Endothelial cell of umbilical vein (primary cell): ENCODE measurements around the gene RTN4IP1. TPM values are rescaled to one million over a fixed set of nuclear protein-coding genes. Genes with fewer than 3 reads are reported as not detected.

ENCODE experiments used
- BruUV-seq: library from RNA; stranded (reverse); fragments of 400-500 nt; replicated peaks from 2 replicates; lab custom pipeline; 2021; lab: Mats Ljungman, UMichigan
- CTCF ChIA-PET: fragments of 300-600, 350-600 bp; sonication (Branson Sonifier 250); formaldehyde crosslinking; loops from one replicate; lab custom pipeline; 2021; ENCODE audit warnings: antibody characterized with exemption, inconsistent platforms; lab: Charles Lee
- POLR2A ChIA-PET: fragments of 300-600, 350-600 bp; sonication (Branson Sonifier 250); formaldehyde crosslinking; loops from one replicate; lab custom pipeline; 2021; ENCODE audit warnings: antibody characterized with exemption, inconsistent platforms; lab: Charles Lee
- DNase-seq: peaks from one replicate; pipeline ENCODE4 v3.0.0-alpha.2; 2011; ENCODE audit warnings: low read depth, low spot score
- FAIRE-seq: peaks from 2 replicates; lab custom pipeline; 2011; peaks lifted over from hg19 to GRCh38; lab: Jason Lieb, UNC
- H2AFZ ChIP-seq: 2 replicates; pipeline ENCODE4 v1.6.0; 2012; ENCODE audit warnings: low read depth, low read length, control low read depth, inconsistent platforms
- H3K27ac ChIP-seq: 2 replicates; pipeline ENCODE4 v1.5.1; 2011; ENCODE audit warnings: low read depth, mild to moderate bottlenecking, control low read depth, low read length, moderate library complexity; ENCODE audit not compliant: insufficient read depth
- H3K27me3 ChIP-seq, 2 experiments: 2 replicates each; pipeline versions ENCODE4 v1.6.0 to v1.6.1; 2011; ENCODE audit warnings: low read length in 2 of 2, mixed read lengths in 1 of 2; ENCODE audit not compliant: control insufficient read depth in 2 of 2, insufficient read depth in 2 of 2
- H3K36me3 ChIP-seq, 2 experiments: 2 replicates in 1 of 2; 3 replicates in 1 of 2; pipeline ENCODE4 v1.5.1; 2011; ENCODE audit warnings: low read length in 2 of 2, mild to moderate bottlenecking in 1 of 2, moderate library complexity in 1 of 2; ENCODE audit not compliant: control insufficient read depth in 2 of 2, insufficient read depth in 2 of 2; ENCODE audit errors: extremely low read depth in 1 of 2
- H3K4me1 ChIP-seq: 3 replicates; pipeline ENCODE4 v1.5.1; 2011; ENCODE audit warnings: mild to moderate bottlenecking, low read length; ENCODE audit not compliant: control insufficient read depth, insufficient read depth; ENCODE audit errors: extremely low read depth
- H3K4me2 ChIP-seq: 2 replicates; pipeline ENCODE4 v1.6.1; 2011; ENCODE audit warnings: low read length, control low read depth, mixed read lengths; ENCODE audit not compliant: insufficient read depth
- H3K4me3 ChIP-seq, 3 experiments: fragments of 200-600 bp in 1 of 3; sonication (generic), shearing (Covaris generic) in 1 of 3; replicated peaks in 1 of 3; 2 replicates each; pipeline ENCODE4 v1.5.1; 2011 to 2016; ENCODE audit warnings: control low read depth in 3 of 3, low read length in 3 of 3, mild to moderate bottlenecking in 2 of 3, inconsistent platforms in 1 of 3, low read depth in 1 of 3, moderate library complexity in 1 of 3; ENCODE audit not compliant: insufficient read depth in 1 of 3
- H3K79me2 ChIP-seq: 2 replicates; pipeline ENCODE4 v1.6.0; 2012; ENCODE audit warnings: low read length, inconsistent platforms; ENCODE audit not compliant: control insufficient read depth, insufficient read depth
- H3K9ac ChIP-seq: replicated peaks from 2 replicates; pipeline ENCODE3; 2011; ENCODE audit warnings: low read length, control low read depth; ENCODE audit not compliant: insufficient read depth; ENCODE audit errors: extremely low read depth
- H3K9me1 ChIP-seq: replicated peaks from 3 replicates; pipeline ENCODE4 v1.6.0; 2011; ENCODE audit warnings: mild to moderate bottlenecking, low read length; ENCODE audit not compliant: control insufficient read depth, insufficient read depth; ENCODE audit errors: extremely low read depth
- H3K9me3 ChIP-seq: replicated peaks from 2 replicates; pipeline ENCODE4 v1.5.1; 2012; ENCODE audit warnings: low read length, inconsistent platforms; ENCODE audit not compliant: control insufficient read depth, insufficient read depth
- H4K20me1 ChIP-seq: replicated peaks from 2 replicates; pipeline ENCODE3; 2011; ENCODE audit warnings: mild to moderate bottlenecking, low read length; ENCODE audit not compliant: control insufficient read depth, insufficient read depth; ENCODE audit errors: extremely low read depth
- EZH2 ChIP-seq: IDR thresholded peaks from 2 replicates; pipeline ENCODE4 v1.6.1; 2012; ENCODE audit warnings: borderline replicate concordance, low read depth, mild to moderate bottlenecking, moderate library complexity, low read length, inconsistent platforms; ENCODE audit not compliant: severe bottlenecking
- FOS ChIP-seq: IDR thresholded peaks from 2 replicates; pipeline ENCODE4 v1.6.1; 2011; ENCODE audit warnings: mild to moderate bottlenecking, low read length, moderate library complexity, borderline replicate concordance; ENCODE audit not compliant: insufficient read depth
- GATA2 ChIP-seq: IDR thresholded peaks from 2 replicates; pipeline ENCODE4 v1.7.0; 2011; ENCODE audit warnings: low read depth, mild to moderate bottlenecking, moderate library complexity, mixed read lengths, low read length; ENCODE audit not compliant: insufficient read length, insufficient read depth
- JUN ChIP-seq: IDR thresholded peaks from 2 replicates; pipeline ENCODE4 v1.6.1; 2011; ENCODE audit warnings: borderline replicate concordance, low read depth; ENCODE audit not compliant: insufficient read length, insufficient read depth
- MYC ChIP-seq: IDR thresholded peaks from one replicate; pipeline ENCODE4 v1.6.1; 2011; ENCODE audit warnings: mild to moderate bottlenecking, low read depth, low read length
- POLR2A ChIP-seq: IDR thresholded peaks from 2 replicates; pipeline ENCODE4 v1.6.1; 2012; ENCODE audit warnings: low read depth, mild to moderate bottlenecking, control low read depth, low read length
- POLR2AphosphoS5 ChIP-seq: IDR thresholded peaks from 2 replicates; pipeline ENCODE4 v1.6.1; 2012; ENCODE audit warnings: low read depth, mild to moderate bottlenecking, control low read depth, low read length, moderate library complexity; ENCODE audit not compliant: insufficient read depth
- dilution Hi-C: fragments of 300-500 bp; cut with MboI; formaldehyde crosslinking; loops from one replicate; pipeline ENCODE4 v1.15.0; 2019; ENCODE audit warnings: low sequenced_read_pairs; ENCODE audit not compliant: extremely low pct_ligation_motif_present
- intact Hi-C: fragments of 100-400 bp; cut with micrococcal nuclease; formaldehyde crosslinking; loops from one replicate; pipeline ENCODE4 v1.10.0; 2022
- polyA plus RNA-seq, 4 experiments: library from polyadenylated mRNA; depleted of rRNA in 3 of 4; stranded (reverse) in 3 of 4; unstranded in 1 of 4; fragments of >200 nt; gene quantifications; 2 replicates each; pipeline versions ENCODE4 v1.2.1 to v1.2.3, GENCODE V29; 2011 to 2012; ENCODE audit warnings: missing spikeins in 1 of 4
- total RNA-seq: library from RNA; stranded (reverse); gene quantifications from 2 replicates; pipeline ENCODE4 v1.2.3, GENCODE V29; 2021
- TF ChIP-seq, protein P1 (sequence below), 2 donors: IDR thresholded peaks; 1 replicate in 1 of 2; 2 replicates in 1 of 2; pipeline ENCODE4 v1.5.1; 2011; ENCODE audit warnings: low read length in 2 of 2, mild to moderate bottlenecking in 2 of 2, moderate library complexity in 2 of 2, control low read depth in 1 of 2, inconsistent platforms in 1 of 2, low read depth in 1 of 2; ENCODE audit not compliant: insufficient read depth in 1 of 2; ENCODE audit errors: extremely low read depth in 1 of 2
- TF ChIP-seq, protein P2 (sequence below): IDR thresholded peaks from 2 replicates; pipeline ENCODE4 v1.6.1; 2011; ENCODE audit not compliant: insufficient read depth, insufficient read length

RTN4IP1 gene
- total and polyA plus RNA-seq, 2 donors (not counting 3 experiments of a cell fraction or from before 2014, with no cell fraction given): 3.9 to 5.4 TPM

GRCh38 chr6:106546261-106546690 lies 83.0 kb downstream of the RTN4IP1 start:
- no peaks in the 10 kb centered on the region for H3K27me3 ChIP-seq
- ChIA-PET POLR2A (interaction anchor here (0.6 kb wide), 1 partner anchor 25 kb away, joined by 3 read pairs; no protein-coding TSS in a partner anchor), CTCF (interaction anchor here (0.6 to 2.7 kb wide), 8 partner anchors 9 to 36 kb away, joined by 3 to 24 read pairs (median 4); no protein-coding TSS in a partner anchor)
- peak overlapping the region; percentile 23 for H2AFZ ChIP-seq
- peak overlapping the region; percentile 99 for H3K27ac ChIP-seq
- no peaks in the 10 kb centered on the region for H3K9me3 ChIP-seq
- H3K4me2 ChIP-seq: peak overlapping the region; percentile 65
- H4K20me1 ChIP-seq: no peaks in the 10 kb centered on the region
- no peaks in the 10 kb centered on the region for H3K79me2 ChIP-seq
- DNase-seq (no peak), FAIRE-seq (no peak)
- no peaks in the 10 kb centered on the region for H3K9me1 ChIP-seq
- intact Hi-C loops: loop anchor here (1.0 to 2.0 kb wide), 2 partner anchors 16 to 221 kb away; partner anchors contain the start of gene ATG5
- dilution Hi-C loops: no loop called here
- peak overlapping the region; percentile 20 for H3K9ac ChIP-seq
- TF ChIP-seq, protein P1, sequence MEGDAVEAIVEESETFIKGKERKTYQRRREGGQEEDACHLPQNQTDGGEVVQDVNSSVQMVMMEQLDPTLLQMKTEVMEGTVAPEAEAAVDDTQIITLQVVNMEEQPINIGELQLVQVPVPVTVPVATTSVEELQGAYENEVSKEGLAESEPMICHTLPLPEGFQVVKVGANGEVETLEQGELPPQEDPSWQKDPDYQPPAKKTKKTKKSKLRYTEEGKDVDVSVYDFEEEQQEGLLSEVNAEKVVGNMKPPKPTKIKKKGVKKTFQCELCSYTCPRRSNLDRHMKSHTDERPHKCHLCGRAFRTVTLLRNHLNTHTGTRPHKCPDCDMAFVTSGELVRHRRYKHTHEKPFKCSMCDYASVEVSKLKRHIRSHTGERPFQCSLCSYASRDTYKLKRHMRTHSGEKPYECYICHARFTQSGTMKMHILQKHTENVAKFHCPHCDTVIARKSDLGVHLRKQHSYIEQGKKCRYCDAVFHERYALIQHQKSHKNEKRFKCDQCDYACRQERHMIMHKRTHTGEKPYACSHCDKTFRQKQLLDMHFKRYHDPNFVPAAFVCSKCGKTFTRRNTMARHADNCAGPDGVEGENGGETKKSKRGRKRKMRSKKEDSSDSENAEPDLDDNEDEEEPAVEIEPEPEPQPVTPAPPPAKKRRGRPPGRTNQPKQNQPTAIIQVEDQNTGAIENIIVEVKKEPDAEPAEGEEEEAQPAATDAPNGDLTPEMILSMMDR (IDR thresholded peaks at IDR 0.05; ENCODE audit: extremely low read depth in 1 of 2, insufficient read depth in 1 of 2, low read depth in 1 of 2, low read length in 2 of 2): no peak
- peak; percentile 33 for TF ChIP-seq POLR2A
- peak overlapping the region in 1 of 3 experiments; percentile 10 for H3K4me3 ChIP-seq
- BruUV-seq: no TSS peak
- peaks cover 29% of the 10 kb centered on the region for H3K4me1 ChIP-seq
- no peaks in the 10 kb centered on the region for H3K36me3 ChIP-seq

DNA sequence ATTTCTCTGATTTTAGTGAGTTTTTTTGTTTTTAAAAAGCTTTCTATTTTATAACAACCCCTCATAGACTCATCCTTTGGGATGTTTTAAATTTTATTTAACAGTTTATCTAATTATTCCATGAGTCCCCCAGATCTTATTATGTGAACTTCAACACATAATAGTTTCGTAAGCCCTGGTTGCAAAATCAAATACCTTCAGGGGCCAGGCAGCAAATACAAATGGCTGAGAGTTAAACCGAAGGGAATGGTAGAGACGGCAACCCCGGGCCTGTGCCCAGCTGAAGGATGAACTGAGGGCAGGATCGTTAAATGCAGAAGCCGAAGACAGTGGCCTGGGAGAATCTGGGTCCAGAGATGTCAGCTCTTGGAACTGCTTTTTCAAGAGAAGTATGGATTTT lies 88.4 kb downstream of the RTN4IP1 start:
- Histone ChIP-seq H3K4me2 (no peak overlapping the region), H4K20me1 (no peaks in the 10 kb centered on the region), H2AFZ (no peak overlapping the region), H3K4me3 (no peak overlapping the region), H3K9ac (no peak overlapping the region), H3K9me1 (no peaks in the 10 kb centered on the region), H3K79me2 (no peaks in the 10 kb centered on the region), H3K27me3 (no peaks in the 10 kb centered on the region), H3K9me3 (no peaks in the 10 kb centered on the region), H3K4me1 (peaks cover 3% of the 10 kb centered on the region), H3K27ac (no peak overlapping the region), H3K36me3 (no peaks in the 10 kb centered on the region)
- no peak for FAIRE-seq
- no peak for DNase-seq
- no TSS peak for BruUV-seq
- TF ChIP-seq, protein P1 (IDR thresholded peaks at IDR 0.05; ENCODE audit: extremely low read depth in 1 of 2, insufficient read depth in 1 of 2, low read depth in 1 of 2, low read length in 2 of 2): no peak
- no peak for TF ChIP-seq MYC
- TF ChIP-seq GATA2: no peak
- no peak for TF ChIP-seq POLR2A
- TF ChIP-seq EZH2: no peak
- TF ChIP-seq, protein P2, sequence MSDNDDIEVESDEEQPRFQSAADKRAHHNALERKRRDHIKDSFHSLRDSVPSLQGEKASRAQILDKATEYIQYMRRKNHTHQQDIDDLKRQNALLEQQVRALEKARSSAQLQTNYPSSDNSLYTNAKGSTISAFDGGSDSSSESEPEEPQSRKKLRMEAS: no peak
- no peak for TF ChIP-seq POLR2AphosphoS5
- no peak for TF ChIP-seq JUN
- no peak for TF ChIP-seq FOS
- CTCF ChIA-PET: interaction anchor here (1.0 to 1.4 kb wide), 2 partner anchors 10 to 15 kb away, joined by 3 to 5 read pairs; no protein-coding TSS in a partner anchor
- intact Hi-C loops (no loop called here), dilution Hi-C loops (no loop called here)
- POLR2A ChIA-PET: no interaction called here
